Ovary (tissue), 3 donors: Measurements from ENCODE around the gene GPR108.

ENCODE experiments used
- POLR2A ChIP-seq: fragments of 450-650 bp; IDR thresholded peaks from one replicate; pipeline ENCODE4 v1.6.1; 2017; ENCODE audit warnings: antibody characterized with exemption, mild to moderate bottlenecking, moderate library complexity
- TF ChIP-seq, protein P1 (sequence below), 3 donors: fragments of 450-650 bp in 2 of 3; fragments of 200-600 bp in 1 of 3; IDR thresholded peaks; one replicate each; pipeline versions ENCODE4 v1.5.1 to v1.8.0; 2016 to 2022; ENCODE audit warnings: antibody characterized with exemption in 3 of 3, mild to moderate bottlenecking in 1 of 3
- donor health status: DM: no; HTN: no; CAD: no.

DNA sequence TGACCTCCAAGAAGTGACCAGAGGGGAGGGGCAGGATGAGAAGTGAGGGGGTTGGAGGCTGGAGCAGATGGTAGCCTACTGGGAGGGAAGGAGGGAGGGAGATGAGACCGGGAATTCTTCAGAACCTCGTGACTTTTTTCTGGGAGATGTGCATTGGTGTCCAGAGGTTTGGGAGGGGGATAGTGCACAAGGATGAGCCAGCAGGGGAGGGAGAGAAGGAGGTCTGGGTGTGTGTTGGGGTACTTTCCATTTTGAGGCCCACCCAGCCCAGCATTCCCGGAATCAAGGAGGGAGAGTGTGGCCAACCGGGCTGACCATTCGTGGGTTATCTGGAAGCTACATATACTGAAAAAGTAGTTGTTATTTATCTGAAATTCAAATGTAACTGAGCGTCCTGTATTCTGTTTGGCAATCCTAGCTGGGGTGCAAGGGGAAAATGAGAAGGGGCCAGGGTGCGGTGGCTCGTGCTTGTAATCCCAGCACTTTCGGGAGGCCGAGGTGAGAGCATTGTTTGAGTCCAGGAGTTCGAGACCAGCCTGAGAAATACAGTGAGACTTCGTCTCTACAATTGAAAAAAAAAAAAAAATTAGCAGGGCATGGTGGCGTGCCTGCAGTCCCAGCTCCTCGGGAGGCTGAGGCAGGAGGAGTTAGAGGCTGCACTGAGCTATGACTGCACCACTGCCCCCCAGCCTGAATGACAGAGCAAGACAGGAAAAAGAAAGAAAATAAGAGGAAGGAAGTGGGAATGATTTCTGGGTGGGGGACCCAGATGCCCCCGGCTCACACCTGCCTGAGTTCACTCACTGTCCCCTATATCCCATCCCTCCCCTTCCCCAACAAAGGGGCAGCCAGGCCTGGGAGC is 12.5 kb downstream of the GPR108 start:
- no peak for TF ChIP-seq POLR2A
- TF ChIP-seq, protein P1, sequence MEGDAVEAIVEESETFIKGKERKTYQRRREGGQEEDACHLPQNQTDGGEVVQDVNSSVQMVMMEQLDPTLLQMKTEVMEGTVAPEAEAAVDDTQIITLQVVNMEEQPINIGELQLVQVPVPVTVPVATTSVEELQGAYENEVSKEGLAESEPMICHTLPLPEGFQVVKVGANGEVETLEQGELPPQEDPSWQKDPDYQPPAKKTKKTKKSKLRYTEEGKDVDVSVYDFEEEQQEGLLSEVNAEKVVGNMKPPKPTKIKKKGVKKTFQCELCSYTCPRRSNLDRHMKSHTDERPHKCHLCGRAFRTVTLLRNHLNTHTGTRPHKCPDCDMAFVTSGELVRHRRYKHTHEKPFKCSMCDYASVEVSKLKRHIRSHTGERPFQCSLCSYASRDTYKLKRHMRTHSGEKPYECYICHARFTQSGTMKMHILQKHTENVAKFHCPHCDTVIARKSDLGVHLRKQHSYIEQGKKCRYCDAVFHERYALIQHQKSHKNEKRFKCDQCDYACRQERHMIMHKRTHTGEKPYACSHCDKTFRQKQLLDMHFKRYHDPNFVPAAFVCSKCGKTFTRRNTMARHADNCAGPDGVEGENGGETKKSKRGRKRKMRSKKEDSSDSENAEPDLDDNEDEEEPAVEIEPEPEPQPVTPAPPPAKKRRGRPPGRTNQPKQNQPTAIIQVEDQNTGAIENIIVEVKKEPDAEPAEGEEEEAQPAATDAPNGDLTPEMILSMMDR (IDR thresholded peaks at IDR 0.05): no peak
